Fibroblast of peridontal ligament (primary cell): ENCODE measurements around the gene CARD11.

Experiments used
- DNase-seq: peaks from one replicate; pipeline ENCODE4 v3.0.0-alpha.2; 2010; ENCODE audit errors: extremely low read depth

CARD11 gene

DNA sequence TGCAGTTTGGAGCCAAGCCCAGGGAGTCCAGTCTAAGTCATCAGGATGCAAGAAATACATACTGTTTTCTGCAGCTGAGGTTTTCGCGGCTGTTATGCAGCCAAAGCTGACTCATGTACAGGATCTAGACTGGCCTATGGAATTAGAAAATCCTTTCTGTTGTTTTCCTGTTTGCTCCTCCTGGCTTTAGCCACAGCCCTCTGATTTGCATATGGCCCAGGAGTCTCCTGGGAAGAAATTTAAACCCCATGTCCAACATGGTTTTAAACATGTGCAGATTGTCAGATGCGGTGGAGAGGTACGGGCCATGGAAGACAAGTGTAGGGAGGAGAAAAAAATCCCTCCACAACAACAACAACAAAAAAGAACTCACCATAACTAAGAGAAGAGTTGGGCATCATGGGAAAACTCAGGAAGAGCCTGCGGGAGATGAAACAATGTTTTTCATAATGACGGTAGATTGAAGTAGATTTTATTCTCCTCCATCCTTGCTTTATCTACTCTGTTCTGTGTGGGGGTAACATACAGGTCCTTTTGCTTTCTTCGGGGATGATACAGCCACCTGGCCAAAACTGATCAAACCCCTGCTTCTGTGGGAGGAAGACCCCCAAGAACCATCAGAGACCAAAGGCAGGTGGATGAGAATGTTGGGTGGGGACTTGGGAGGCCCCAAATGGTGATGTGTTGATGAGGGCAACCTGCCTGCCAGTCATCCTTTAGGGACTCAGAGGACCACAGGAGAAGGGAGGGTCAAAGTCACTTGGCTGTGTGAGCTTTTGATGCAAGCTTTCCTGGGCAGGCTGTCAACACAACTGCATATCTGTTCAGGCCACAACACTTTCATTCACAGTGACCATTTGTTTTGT is 169.7 kb downstream of the CARD11 start:
- peak; percentile 59 for DNase-seq

DNA sequence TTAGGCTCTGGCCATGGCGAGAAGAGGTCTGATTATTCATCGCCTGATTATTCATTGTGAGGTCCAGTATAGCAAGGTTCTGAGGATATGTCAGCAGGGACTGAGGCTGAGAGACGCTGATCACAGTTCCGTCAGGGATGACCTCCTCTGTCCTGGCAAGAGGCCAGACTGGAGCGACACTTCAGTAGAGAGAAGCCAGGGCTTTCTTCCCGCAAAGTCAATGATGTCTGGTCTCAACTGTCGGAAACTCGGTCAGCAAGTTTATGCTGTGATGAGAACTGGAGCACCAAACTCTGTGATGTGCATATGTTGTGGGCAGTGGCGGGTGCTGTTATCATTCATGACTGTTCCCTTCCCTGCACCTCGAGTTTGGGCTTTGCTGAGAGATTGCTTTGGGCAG is 170.5 kb downstream of the CARD11 start:
- no peak for DNase-seq

DNA sequence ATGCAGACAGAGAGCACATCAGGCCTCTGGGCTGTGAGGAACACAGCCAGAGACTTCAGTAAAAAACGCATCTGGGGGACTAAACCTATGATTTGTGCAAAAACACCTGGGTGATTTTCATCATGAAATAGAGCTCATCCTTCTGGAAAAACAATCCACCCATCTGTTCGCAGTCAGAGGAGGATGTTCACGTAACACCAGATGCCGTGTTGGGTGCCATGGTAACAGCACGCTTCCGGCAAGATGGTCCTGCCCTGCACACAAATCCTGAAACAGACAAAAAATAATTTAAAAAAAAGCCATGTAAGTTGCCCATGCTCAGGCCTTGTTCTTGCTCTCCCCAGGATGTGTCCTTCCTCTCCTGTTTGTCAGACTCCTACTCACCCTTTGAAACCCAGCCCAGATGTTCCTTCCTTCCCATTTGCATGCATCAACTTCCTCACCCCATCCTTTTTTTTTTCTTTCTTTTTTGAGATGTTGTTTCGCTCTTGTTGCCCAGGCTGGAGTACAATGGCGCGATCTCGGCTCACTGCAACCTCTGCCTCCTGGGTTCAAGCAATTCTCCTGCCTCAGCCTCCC is 171.3 kb downstream of the CARD11 start:
- no peak for DNase-seq

DNA sequence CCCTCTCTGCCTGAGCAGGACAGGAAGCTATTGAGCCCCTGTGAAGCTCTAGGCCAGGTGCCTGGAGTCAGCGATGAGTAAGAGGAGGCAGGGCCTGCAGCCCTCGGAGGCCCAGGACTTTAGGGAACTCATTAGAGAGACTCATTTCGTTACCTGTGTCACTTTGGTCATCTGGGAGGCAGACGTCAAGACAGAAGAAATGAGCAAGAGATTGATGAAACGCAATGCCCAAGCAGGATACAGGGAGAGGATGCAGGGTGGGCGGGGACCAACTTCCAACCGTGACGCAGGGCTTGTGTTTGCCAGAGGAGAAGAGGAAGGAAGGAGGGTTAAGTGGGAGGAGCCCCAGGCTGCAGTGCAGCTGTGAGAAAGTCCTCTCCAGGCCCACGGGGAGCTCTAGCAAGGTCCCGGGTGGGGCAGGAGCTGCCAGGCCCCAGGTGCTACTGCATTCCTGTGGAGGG is 173.2 kb downstream of the CARD11 start:
- DNase-seq, result peak; percentile 25

DNA sequence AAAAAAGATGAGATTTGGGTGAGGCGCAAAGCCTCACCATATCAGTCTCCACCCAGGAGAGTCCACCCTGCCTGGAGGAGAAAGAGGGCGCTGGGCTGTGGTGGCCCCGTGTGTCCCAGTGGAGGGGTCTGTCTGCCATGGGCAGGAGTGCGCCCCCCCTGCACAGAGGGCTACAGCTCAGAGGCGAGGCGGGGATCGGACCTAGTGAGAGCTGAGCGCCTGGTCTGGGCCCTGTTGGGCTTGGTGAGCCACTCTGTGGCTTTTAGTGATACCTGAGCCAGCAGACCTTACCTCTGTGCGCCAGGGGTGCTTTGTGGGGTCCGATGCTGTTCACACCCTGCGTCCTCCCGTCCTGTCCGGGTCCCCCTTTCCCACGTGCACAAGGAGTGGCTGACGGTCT is 173.7 kb downstream of the CARD11 start:
- no peak for DNase-seq

DNA sequence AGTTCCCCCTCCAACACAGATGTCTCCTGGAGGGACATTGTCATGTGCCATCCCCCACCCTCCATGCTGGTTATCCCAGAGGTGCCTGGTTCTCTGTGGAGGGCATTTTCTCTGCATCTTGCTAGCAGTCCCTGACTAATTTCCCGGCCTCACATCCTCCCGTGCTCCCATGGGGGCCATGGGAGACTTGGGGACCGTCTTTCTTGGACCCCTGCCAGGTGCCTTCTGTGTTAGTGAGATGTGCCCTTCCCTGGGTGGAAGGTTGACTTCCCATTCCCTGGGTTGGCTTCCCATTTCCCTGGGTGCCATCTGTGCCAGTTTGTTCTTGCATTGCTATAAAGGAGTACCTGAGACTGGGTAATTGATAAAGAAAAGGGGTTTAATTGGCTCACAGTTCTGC is 177.1 kb downstream of the CARD11 start:
- DNase-seq, result no peak

DNA sequence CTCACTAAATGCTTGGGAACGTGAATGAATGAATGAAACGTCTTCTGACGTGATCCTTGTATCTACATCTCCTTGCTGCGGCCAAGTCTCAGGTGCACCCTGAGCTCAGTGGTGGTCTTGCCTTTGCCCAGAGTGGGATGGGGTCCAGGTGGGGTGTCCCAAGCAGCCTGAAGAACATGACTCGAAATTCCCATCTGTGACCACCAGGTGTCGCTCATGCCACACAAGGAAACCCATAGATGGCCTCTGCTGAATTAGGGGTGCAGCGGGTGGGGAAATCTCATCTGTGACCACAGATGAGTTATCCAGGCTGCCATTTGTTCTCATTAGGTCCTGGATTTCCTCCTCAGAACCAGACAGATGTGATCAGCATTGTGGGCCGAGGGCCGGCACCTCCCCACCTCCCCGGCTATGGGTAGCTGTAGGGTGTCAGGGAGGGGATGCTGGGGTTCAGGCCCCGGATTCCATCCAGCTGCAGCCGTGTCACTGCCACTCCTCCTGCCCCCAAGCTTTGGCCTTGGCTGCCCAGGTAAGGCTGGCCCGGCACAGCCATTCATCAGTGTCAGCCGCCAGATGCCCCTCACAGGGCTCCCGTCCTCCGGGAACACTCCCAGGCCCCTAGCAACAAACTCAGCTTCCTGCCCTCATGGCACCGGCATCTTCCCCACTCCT is 178.5 kb downstream of the CARD11 start:
- peak; percentile 80 for DNase-seq

DNA sequence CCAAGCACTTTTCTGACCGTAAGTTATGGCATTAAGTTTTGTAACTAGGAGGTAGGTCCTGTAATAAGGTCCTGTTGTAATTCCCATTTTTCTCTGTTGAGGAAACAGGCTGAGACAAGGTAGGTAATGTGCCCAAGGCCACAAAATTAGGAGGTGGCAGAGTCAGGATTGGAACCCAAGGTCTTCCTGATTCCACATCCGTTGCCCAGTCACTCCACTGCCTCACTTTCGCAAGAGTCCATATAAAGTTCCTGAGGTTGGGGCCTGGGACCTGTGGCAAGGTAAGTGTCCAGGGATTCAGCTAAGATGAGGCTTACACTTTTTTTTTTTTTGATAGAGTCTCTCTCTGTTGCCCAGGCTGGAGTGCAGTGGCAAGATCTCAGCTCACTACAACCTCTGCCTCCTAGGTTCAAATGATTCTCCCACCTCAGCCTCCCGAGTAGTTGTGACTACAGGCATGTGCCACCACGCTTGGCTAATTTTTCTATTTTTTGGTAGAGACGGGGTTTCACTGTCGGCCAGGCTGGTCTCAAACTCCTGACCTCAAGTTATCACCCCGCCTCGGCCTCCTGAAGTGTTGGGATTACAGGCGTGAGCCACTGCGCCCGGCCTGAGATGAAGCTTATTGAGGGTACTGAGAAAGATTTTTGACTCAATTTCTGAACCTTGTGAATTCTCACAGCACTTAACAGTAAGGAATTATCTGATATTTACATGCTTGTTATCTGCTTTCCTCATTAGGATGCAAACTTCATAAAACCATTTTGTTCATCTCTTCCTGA is 179.3 kb downstream of the CARD11 start:
- peak; percentile 29 for DNase-seq

DNA sequence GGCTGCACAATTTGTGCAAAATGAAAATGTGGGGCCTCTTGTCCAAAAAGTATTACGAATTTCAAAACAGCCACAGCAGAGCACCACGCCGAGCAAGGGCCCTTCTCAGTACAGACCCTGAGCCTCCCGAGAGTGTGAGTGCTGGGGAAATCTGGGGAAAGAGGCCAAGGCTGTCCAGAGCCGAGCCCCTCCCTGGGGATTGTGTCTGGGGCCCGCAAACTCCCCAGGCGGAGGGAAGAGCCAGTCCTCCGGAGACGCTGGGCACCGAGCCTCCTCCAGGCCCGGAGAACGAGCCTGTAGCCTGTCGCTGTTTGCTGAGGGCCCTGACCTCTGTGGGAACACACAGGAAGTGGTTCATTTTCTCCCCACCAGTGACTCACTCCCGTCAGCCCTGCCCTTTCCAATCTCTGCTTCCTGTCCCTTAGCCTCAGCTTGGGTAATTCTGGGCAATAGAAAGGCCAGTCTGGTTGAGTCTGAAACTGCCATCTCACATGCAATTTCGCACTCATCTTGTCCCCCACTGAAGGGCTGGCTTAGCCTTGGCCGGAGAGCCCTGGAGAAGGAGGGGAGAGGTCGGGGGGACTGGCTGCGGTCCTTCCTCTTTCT is 180.1 kb downstream of the CARD11 start:
- peak; percentile 95 for DNase-seq

DNA sequence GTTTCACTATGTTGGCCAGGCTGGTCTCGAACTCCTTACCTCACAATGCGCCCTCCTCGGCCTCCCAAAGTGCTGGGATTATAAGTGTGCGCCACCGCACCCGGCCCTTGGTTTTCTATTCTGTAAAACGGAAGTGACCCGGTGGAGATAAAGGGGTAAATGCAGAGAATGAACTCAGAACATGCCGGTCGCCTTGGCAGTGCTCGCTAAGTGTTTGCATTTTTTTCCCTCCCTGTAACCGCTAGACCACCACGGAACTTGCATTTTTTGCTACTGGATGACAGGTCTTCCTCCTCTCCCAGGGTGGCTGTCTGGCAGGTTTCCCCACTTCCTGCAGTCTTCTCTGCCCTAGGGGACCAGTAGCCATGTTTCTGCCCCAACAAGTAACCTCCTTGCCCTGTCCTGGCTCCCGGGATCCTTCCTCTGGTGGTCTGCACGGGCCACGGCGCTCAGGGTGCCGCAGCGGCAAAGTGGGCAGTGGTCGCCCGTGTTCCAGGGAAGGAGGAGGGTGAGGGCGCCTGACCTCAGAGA is 180.8 kb downstream of the CARD11 start:
- peak; percentile 18 for DNase-seq

DNA sequence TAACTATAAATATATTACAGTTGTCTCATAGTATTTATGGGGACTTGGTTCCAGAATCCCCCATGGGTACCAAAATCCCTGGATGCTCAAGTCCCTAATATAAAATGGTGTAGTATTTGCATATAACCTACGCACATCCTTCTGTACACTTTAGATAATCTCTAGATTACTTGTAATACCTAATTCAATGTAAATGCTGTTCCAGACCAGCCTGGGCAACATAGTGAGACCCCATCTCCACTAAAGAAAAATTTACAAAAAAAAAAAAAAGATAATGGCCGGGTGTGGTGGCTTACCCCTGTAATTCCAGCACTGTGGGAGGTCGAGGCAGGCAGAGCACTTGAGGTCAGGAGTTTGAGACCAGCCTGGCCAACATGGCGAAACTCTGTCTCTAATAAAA is 182.2 kb downstream of the CARD11 start:
- DNase-seq, result no peak

DNA sequence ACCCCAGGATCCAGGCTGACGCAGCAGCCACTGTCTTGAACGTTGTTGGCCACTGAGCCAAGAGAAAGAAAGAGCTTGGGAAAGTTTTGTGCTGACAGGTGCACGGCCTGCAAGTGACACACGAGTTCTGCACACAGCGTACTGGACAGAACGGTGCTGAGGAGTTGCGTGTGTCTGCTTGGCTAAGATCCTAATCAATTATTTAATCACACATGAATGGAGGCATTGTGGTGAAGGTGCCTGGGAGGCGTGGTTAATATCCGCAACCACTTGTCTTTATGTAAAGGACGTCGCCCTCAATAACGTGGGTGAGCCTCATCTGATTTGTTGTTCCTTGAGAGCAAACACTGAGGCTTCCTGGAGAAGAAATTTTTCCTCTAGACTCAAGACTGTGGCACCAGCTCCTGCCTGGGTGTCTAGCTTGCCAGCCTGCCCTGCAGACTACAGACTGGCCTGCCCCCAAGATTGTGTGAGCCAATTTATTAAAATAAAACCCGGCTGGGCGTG is 183.0 kb downstream of the CARD11 start:
- no peak for DNase-seq

DNA sequence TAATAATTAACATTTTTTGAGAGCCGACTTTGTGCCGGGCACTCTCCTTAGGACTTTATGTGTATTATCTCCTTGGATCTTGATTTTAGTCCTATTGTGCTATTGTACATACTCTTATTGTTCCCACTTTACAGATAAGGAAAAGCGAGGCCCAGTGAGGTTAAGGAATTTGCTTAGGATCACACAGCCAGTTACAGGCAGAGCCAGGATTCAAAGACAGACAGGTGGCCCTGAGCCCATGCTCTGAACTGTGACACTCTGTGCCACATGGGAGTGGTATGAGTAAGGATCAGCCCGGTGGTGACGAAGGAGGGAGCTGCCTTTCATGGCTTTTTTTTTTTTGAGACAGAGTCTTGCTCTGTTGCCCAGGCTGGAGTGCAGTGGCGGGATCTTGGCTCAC is 183.7 kb downstream of the CARD11 start:
- no peak for DNase-seq

DNA sequence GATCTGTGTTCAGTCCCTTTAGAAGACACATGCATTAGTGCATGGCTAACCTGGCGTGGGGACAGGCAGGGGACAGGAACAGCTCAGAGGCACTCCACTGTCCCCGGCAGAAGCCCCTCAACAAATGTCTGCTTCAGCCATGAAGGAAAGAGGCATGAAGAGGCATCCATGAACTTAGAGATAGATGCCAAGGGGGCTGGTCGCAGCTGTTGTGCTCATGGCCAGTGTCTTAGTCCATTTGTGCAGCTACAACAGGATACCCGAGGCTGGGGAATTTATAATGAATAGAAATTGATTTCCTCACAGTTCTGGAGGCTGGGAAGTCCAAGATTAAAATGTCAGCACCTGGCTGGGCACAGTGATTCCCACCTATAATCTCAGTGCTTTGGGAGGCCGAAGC is 185.0 kb downstream of the CARD11 start:
- DNase-seq, result no peak

DNA sequence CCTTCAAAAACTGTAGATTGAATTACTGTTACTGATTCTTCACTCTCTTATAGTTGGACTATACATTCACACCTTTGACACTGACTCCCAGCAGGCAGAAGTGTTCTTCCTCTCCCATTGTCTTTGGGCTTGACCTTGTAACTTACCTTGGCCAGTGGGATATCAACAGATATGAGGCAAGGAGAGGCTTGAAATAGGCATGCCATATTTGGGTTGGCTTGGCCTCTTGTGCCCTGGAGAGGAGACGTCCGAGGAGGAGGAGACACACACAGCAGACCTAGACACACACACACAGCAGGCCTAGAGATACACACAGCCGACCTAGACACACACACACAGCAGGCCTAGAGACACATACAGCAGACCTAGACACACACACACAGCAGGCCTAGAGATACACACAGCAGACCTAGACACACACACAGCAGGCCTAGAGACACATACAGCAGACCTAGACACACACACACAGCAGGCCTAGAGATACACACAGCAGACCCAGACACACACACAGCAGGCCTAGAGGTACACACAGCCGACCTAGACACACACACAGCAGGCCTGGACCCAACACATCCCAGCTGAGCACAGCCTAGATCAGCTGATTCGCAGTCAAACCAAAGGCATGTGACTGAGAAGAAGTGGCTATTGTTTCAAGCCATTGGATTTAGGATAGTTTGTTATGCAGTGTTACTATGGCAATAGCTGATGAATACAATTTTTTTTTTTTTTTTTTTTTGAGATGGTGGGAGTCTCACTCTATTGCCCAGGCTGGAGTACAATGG is 187.1 kb downstream of the CARD11 start:
- no peak for DNase-seq
